ENCODE data around the gene LRRC27. TPM values are rescaled to one million over a fixed set of nuclear protein-coding genes. Genes with fewer than 3 reads are reported as not detected.

The LRRC27 gene
- total RNA-seq, 2 experiments from 2014 or later: 2.4 to 2.8 TPM

DNA sequence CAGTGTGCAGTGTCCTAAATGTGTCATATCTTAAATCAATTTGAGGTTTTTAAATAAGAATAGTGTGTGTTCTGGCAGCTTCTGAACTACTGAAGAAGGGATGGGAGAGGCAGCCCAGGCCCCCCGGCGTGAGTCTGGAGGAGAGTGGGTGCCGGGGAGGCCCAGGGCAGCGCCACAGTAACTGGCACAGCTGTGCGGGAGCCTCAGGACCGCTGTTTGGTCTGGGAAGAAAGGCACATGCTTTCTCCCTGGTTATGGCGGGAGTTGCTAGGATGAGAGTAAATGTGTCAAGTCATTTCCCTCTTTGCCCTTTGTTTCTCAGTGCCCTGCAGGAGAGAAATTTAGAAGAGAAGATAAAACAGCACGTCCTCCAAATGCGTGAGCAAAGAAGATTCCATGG lies 33.1 kb downstream of the LRRC27 start:
- no peak overlapping the region for H3K27ac Mint-ChIP-seq
- H3K36me3 ChIP-seq (ENCODE audit: insufficient read depth, low read length): peaks cover 5% of the 10 kb centered on the region
- H3K27me3 Mint-ChIP-seq: no peaks in the 10 kb centered on the region
- peaks cover 0 to 10% of the 10 kb centered on the region in 2 experiments for H3K9me3 ChIP-seq (ENCODE audit: control insufficient read depth in 1 of 2, insufficient read depth in 1 of 2, low read length in 2 of 2)
- TF ChIP-seq, protein P1, sequence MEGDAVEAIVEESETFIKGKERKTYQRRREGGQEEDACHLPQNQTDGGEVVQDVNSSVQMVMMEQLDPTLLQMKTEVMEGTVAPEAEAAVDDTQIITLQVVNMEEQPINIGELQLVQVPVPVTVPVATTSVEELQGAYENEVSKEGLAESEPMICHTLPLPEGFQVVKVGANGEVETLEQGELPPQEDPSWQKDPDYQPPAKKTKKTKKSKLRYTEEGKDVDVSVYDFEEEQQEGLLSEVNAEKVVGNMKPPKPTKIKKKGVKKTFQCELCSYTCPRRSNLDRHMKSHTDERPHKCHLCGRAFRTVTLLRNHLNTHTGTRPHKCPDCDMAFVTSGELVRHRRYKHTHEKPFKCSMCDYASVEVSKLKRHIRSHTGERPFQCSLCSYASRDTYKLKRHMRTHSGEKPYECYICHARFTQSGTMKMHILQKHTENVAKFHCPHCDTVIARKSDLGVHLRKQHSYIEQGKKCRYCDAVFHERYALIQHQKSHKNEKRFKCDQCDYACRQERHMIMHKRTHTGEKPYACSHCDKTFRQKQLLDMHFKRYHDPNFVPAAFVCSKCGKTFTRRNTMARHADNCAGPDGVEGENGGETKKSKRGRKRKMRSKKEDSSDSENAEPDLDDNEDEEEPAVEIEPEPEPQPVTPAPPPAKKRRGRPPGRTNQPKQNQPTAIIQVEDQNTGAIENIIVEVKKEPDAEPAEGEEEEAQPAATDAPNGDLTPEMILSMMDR (IDR thresholded peaks at IDR 0.05): no peak
- H3K4me3 ChIP-seq (ENCODE audit: low read length): no peak overlapping the region
- H3K4me1 ChIP-seq (ENCODE audit: insufficient read depth, low read length): peaks cover 7% of the 10 kb centered on the region
- DNase-seq: no peak
- intact Hi-C loops (cut with DNase I, micrococcal nuclease): no loop called here
- H3K4me1 Mint-ChIP-seq (ENCODE audit: low read depth): no peaks in the 10 kb centered on the region
- no peak overlapping the region for H3K4me3 Mint-ChIP-seq
- H3K36me3 Mint-ChIP-seq (ENCODE audit: low read depth): no peaks in the 10 kb centered on the region
- ChIA-PET CTCF (no interaction called here), POLR2A (no interaction called here)
- no peaks in the 10 kb centered on the region for H3K9me3 Mint-ChIP-seq
- no peak for ATAC-seq (ENCODE audit: poor library complexity)
- no peak overlapping the region for H3K27ac ChIP-seq (ENCODE audit: low read depth in 1 of 2, low read length in 2 of 2)
- H3K27me3 ChIP-seq (ENCODE audit: control insufficient read depth in 1 of 2, insufficient read depth in 2 of 2, low read length in 2 of 2): no peaks in the 10 kb centered on the region

DNA sequence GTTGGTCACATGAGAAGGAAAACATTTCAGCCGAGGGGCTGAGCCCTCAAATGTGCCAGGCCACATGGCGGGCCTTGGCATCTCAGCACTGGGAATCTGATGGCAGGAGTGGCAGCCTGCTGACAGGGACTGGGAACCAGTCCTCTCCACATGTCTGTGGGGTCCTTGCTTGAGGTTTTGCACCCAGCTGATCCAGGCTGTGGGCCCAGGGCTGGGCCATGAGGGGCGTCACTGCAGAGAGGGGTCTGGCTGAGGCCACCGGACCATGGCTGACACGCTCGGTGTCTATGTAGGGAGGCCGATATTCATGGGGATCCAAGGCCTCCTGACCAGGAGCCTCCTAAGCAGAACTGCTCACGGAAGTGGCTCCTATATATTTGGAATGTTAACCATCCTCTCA lies 34.0 kb downstream of the LRRC27 start:
- Mint-ChIP-seq H3K36me3 (ENCODE audit: low read depth) (no peaks in the 10 kb centered on the region), H3K27me3 (no peaks in the 10 kb centered on the region), H3K9me3 (no peaks in the 10 kb centered on the region), H3K27ac (no peak overlapping the region), H3K4me3 (no peak overlapping the region), H3K4me1 (ENCODE audit: low read depth) (no peaks in the 10 kb centered on the region)
- Histone ChIP-seq H3K36me3 (ENCODE audit: insufficient read depth, low read length) (peaks cover 5% of the 10 kb centered on the region), H3K4me3 (ENCODE audit: low read length) (no peak overlapping the region), H3K27me3 (ENCODE audit: control insufficient read depth in 1 of 2, insufficient read depth in 2 of 2, low read length in 2 of 2) (no peaks in the 10 kb centered on the region), H3K27ac (ENCODE audit: low read depth in 1 of 2, low read length in 2 of 2) (no peak overlapping the region), H3K9me3 (ENCODE audit: control insufficient read depth in 1 of 2, insufficient read depth in 1 of 2, low read length in 2 of 2) (peaks cover 0 to 10% of the 10 kb centered on the region in 2 experiments), H3K4me1 (ENCODE audit: insufficient read depth, low read length) (peaks cover 7% of the 10 kb centered on the region)
- ChIA-PET POLR2A (no interaction called here), CTCF (no interaction called here)
- DNase-seq (no peak), ATAC-seq (ENCODE audit: poor library complexity) (no peak)
- intact Hi-C loops (cut with DNase I, micrococcal nuclease): no loop called here
- TF ChIP-seq, protein P1 (IDR thresholded peaks at IDR 0.05): no peak

- Histone ChIP-seq H3K4me1 (ENCODE audit: insufficient read depth, low read length) (peaks cover 7% of the 10 kb centered on the region), H3K36me3 (ENCODE audit: insufficient read depth, low read length) (peaks cover 5% of the 10 kb centered on the region), H3K27ac (ENCODE audit: low read depth in 1 of 2, low read length in 2 of 2) (no peak overlapping the region), H3K9me3 (ENCODE audit: control insufficient read depth in 1 of 2, insufficient read depth in 1 of 2, low read length in 2 of 2) (peaks cover 0 to 15% of the 10 kb centered on the region in 2 experiments), H3K27me3 (ENCODE audit: control insufficient read depth in 1 of 2, insufficient read depth in 2 of 2, low read length in 2 of 2) (no peaks in the 10 kb centered on the region), H3K4me3 (ENCODE audit: low read length) (no peak overlapping the region)
- no peak for ATAC-seq (ENCODE audit: poor library complexity)
- DNase-seq: peak in 1 of 14 experiments; percentile 19
- ChIA-PET POLR2A (no interaction called here), CTCF (no interaction called here)
- H3K27ac Mint-ChIP-seq: no peak overlapping the region
- no peaks in the 10 kb centered on the region for H3K27me3 Mint-ChIP-seq
- H3K4me1 Mint-ChIP-seq (ENCODE audit: low read depth): no peaks in the 10 kb centered on the region
- H3K4me3 Mint-ChIP-seq: no peak overlapping the region
- H3K9me3 Mint-ChIP-seq: no peaks in the 10 kb centered on the region
- TF ChIP-seq, protein P1 (IDR thresholded peaks at IDR 0.05): no peak
- H3K36me3 Mint-ChIP-seq (ENCODE audit: low read depth): no peaks in the 10 kb centered on the region
- intact Hi-C loops (cut with DNase I, micrococcal nuclease): no loop called here
Observed at GRCh38 chr10:132366499-132366898, 34.5 kb downstream of the LRRC27 start.
